Measurements from ENCODE around the gene MAP3K9. TPM values are rescaled to one million over a fixed set of nuclear protein-coding genes. Genes with fewer than 3 reads are reported as not detected.

Gene MAP3K9
- total RNA-seq, 2 experiments from 2014 or later: 4.2 to 6.4 TPM

GRCh38 chr14:70744641-70745040, 64.7 kb downstream of the MAP3K9 start:
- CTCF ChIA-PET (ENCODE audit: unreplicated experiment): interaction anchor here (0.6 to 1.1 kb wide), 2 partner anchors 73 to 629 kb away, joined by 3 read pairs; no protein-coding TSS in a partner anchor
- Histone ChIP-seq H3K27ac (ENCODE audit: low read depth, low read length, poor library complexity, severe bottlenecking) (no peak overlapping the region), H3K36me3 (ENCODE audit: insufficient read depth, low read length) (peaks cover 6% of the 10 kb centered on the region), H3K4me3 (ENCODE audit: low read depth, low read length, poor library complexity, severe bottlenecking) (no peak overlapping the region), H3K4me2 (ENCODE audit: low read length) (no peak overlapping the region), H3K79me2 (ENCODE audit: insufficient read depth, low read depth, low read length) (no peaks in the 10 kb centered on the region), H3K9me2 (ENCODE audit: insufficient read depth, low read length) (no peaks in the 10 kb centered on the region), H2AFZ (ENCODE audit: low read length) (no peak overlapping the region), H3K9me3 (ENCODE audit: low read length) (no peaks in the 10 kb centered on the region), H4K20me1 (ENCODE audit: insufficient read depth, low read length) (no peaks in the 10 kb centered on the region), H3K4me1 (ENCODE audit: insufficient read depth, low read length, poor library complexity, severe bottlenecking) (no peaks in the 10 kb centered on the region)
- POLR2A ChIA-PET: no interaction called here
- intact Hi-C loops (cut with micrococcal nuclease; ENCODE audit: unreplicated experiment): no loop called here
- no peak for DNase-seq (ENCODE audit: low spot score)
- BruUV-seq (replicated peaks): no TSS peak
- TF ChIP-seq EZH2phosphoT487 (IDR thresholded peaks at IDR 0.05; ENCODE audit: borderline replicate concordance, low read depth, low read length): no peak

- intact Hi-C loops (cut with micrococcal nuclease; ENCODE audit: unreplicated experiment): no loop called here
- ChIA-PET CTCF (ENCODE audit: unreplicated experiment) (no interaction called here), POLR2A (no interaction called here)
- Histone ChIP-seq H3K4me1 (ENCODE audit: insufficient read depth, low read length, poor library complexity, severe bottlenecking) (no peaks in the 10 kb centered on the region), H2AFZ (ENCODE audit: low read length) (no peak overlapping the region), H3K9me3 (ENCODE audit: low read length) (no peaks in the 10 kb centered on the region), H4K20me1 (ENCODE audit: insufficient read depth, low read length) (no peaks in the 10 kb centered on the region), H3K4me2 (ENCODE audit: low read length) (no peak overlapping the region), H3K79me2 (ENCODE audit: insufficient read depth, low read depth, low read length) (no peaks in the 10 kb centered on the region), H3K27ac (ENCODE audit: low read depth, low read length, poor library complexity, severe bottlenecking) (no peak overlapping the region), H3K4me3 (ENCODE audit: low read depth, low read length, poor library complexity, severe bottlenecking) (no peak overlapping the region), H3K36me3 (ENCODE audit: insufficient read depth, low read length) (peaks cover 6% of the 10 kb centered on the region), H3K9me2 (ENCODE audit: insufficient read depth, low read length) (no peaks in the 10 kb centered on the region)
- TF ChIP-seq EZH2phosphoT487 (IDR thresholded peaks at IDR 0.05; ENCODE audit: borderline replicate concordance, low read depth, low read length) (no peak), CTCF (conservative IDR thresholded peaks at IDR 0.05; ENCODE audit: low read length) (no peak)
- no peak for DNase-seq (ENCODE audit: low spot score)
- no TSS peak for BruUV-seq (replicated peaks)
Observed at GRCh38 chr14:70742316-70742715, 67.0 kb downstream of the MAP3K9 start.

- intact Hi-C loops (cut with micrococcal nuclease; ENCODE audit: unreplicated experiment): no loop called here
- ChIA-PET CTCF (ENCODE audit: unreplicated experiment) (no interaction called here), POLR2A (no interaction called here)
- H4K20me1 ChIP-seq (ENCODE audit: insufficient read depth, low read length): no peaks in the 10 kb centered on the region
- H3K27ac ChIP-seq (ENCODE audit: low read depth, low read length, poor library complexity, severe bottlenecking): no peak overlapping the region
- no peak for TF ChIP-seq EZH2phosphoT487 (IDR thresholded peaks at IDR 0.05; ENCODE audit: borderline replicate concordance, low read depth, low read length)
- TF ChIP-seq CTCF (conservative IDR thresholded peaks at IDR 0.05; ENCODE audit: low read length): no peak
- no peak overlapping the region for H3K4me2 ChIP-seq (ENCODE audit: low read length)
- no peaks in the 10 kb centered on the region for H3K9me3 ChIP-seq (ENCODE audit: low read length)
- no peak overlapping the region for H2AFZ ChIP-seq (ENCODE audit: low read length)
- no peak for DNase-seq (ENCODE audit: low spot score)
- no peaks in the 10 kb centered on the region for H3K36me3 ChIP-seq (ENCODE audit: insufficient read depth, low read length)
- no peaks in the 10 kb centered on the region for H3K79me2 ChIP-seq (ENCODE audit: insufficient read depth, low read depth, low read length)
- no TSS peak for BruUV-seq (replicated peaks)
- no peak overlapping the region for H3K4me3 ChIP-seq (ENCODE audit: low read depth, low read length, poor library complexity, severe bottlenecking)
- no peaks in the 10 kb centered on the region for H3K4me1 ChIP-seq (ENCODE audit: insufficient read depth, low read length, poor library complexity, severe bottlenecking)
- no peaks in the 10 kb centered on the region for H3K9me2 ChIP-seq (ENCODE audit: insufficient read depth, low read length)
Observed at GRCh38 chr14:70741482-70741881, 67.8 kb downstream of the MAP3K9 start.

Data from OCI-LY7 (cell line).